GM12874 (cell line): ENCODE measurements around the gene ZNF778.

Experiments
- CTCF ChIP-seq: IDR thresholded peaks from 2 replicates; pipeline ENCODE4 v1.5.1; 2011; ENCODE audit warnings: low read depth, mild to moderate bottlenecking, control low read depth, low read length, moderate library complexity; ENCODE audit not compliant: insufficient read depth

ZNF778 gene

GRCh38 chr16:89184677-89184932, 32.9 kb upstream of the ZNF778 start:
- TF ChIP-seq CTCF: no peak

- TF ChIP-seq CTCF: no peak
Observed at GRCh38 chr16:89184933-89185794, 32.3 kb upstream of the ZNF778 start.

GRCh38 chr16:89187032-89187769, 30.3 kb upstream of the ZNF778 start:
- TF ChIP-seq CTCF: 0 out of 2 replicates have a peak, but pooled peaks have one; percentile 10

GRCh38 chr16:89187770-89188392, 29.6 kb upstream of the ZNF778 start:
- TF ChIP-seq CTCF: no peak

GRCh38 chr16:89189358-89190025, 28.0 kb upstream of the ZNF778 start:
- no peak for TF ChIP-seq CTCF

- TF ChIP-seq CTCF: no peak
Observed at GRCh38 chr16:89190150-89190958, 27.1 kb upstream of the ZNF778 start.
